ENCODE data around the gene TBC1D2B. TPM values are rescaled to one million over a fixed set of nuclear protein-coding genes. Genes with fewer than 3 reads are reported as not detected.

The TBC1D2B gene
- total and polyA plus RNA-seq, 2 donors (not counting 3 experiments of a cell fraction or from before 2014, with no cell fraction given) = 30.8 to 46.1 TPM

DNA sequence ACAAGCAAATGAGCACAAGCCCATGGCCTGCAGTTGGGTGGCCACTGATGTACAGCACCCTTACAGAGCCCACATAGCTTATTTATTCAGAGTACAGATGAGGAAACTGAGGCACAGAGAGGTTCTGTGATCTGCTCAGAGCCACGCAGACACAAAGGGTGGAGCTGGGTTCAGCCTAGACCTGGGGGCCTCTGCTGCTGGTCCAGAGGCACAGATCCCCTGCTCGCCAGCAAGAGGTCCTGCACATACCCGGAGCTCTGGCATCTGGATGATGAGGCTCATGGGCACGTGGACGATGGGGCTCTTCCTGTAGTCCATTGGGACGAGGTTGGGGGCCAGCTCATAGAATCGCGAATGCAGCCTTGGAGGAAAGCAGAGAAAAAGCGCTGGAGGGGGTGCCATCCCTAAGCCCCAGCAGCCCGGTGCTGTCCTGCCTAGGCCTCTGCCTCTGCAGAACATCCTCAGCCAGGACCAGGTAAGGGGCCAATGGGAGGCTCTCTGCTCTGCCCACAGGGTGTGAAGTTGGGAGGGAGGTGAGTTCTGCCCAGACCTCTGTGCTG, 33.5 kb upstream of the TBC1D2B start:
- TF ChIP-seq GATA2 (IDR thresholded peaks at IDR 0.05; ENCODE audit: insufficient read depth, insufficient read length, low read depth, low read length) (no peak), JUN (IDR thresholded peaks at IDR 0.05; ENCODE audit: borderline replicate concordance, insufficient read depth, insufficient read length, low read depth) (no peak), FOS (IDR thresholded peaks at IDR 0.05; ENCODE audit: borderline replicate concordance, insufficient read depth, low read length) (no peak), EZH2 (IDR thresholded peaks at IDR 0.05; ENCODE audit: borderline replicate concordance, low read depth, low read length, severe bottlenecking) (no peak), POLR2A (IDR thresholded peaks at IDR 0.05; ENCODE audit: low read depth, low read length) (no peak), MYC (IDR thresholded peaks at IDR 0.05; ENCODE audit: low read depth, low read length) (no peak), POLR2AphosphoS5 (IDR thresholded peaks at IDR 0.05; ENCODE audit: insufficient read depth, low read depth, low read length) (no peak)
- TF ChIP-seq, protein P1, sequence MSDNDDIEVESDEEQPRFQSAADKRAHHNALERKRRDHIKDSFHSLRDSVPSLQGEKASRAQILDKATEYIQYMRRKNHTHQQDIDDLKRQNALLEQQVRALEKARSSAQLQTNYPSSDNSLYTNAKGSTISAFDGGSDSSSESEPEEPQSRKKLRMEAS (IDR thresholded peaks at IDR 0.05; ENCODE audit: insufficient read depth, insufficient read length) = no peak
- TF ChIP-seq, protein P2, sequence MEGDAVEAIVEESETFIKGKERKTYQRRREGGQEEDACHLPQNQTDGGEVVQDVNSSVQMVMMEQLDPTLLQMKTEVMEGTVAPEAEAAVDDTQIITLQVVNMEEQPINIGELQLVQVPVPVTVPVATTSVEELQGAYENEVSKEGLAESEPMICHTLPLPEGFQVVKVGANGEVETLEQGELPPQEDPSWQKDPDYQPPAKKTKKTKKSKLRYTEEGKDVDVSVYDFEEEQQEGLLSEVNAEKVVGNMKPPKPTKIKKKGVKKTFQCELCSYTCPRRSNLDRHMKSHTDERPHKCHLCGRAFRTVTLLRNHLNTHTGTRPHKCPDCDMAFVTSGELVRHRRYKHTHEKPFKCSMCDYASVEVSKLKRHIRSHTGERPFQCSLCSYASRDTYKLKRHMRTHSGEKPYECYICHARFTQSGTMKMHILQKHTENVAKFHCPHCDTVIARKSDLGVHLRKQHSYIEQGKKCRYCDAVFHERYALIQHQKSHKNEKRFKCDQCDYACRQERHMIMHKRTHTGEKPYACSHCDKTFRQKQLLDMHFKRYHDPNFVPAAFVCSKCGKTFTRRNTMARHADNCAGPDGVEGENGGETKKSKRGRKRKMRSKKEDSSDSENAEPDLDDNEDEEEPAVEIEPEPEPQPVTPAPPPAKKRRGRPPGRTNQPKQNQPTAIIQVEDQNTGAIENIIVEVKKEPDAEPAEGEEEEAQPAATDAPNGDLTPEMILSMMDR (IDR thresholded peaks at IDR 0.05; ENCODE audit: extremely low read depth in 1 of 2, insufficient read depth in 1 of 2, low read depth in 1 of 2, low read length in 2 of 2) = no peak
- ChIA-PET CTCF (interaction anchor here (2.7 to 11.2 kb wide), 6 partner anchors 85 to 153 kb away, joined by 15 to 273 read pairs (median 173); no protein-coding TSS in a partner anchor), POLR2A (no interaction called here)
- Histone ChIP-seq H3K36me3 (ENCODE audit: control insufficient read depth in 2 of 2, extremely low read depth in 1 of 2, insufficient read depth in 2 of 2, low read length in 2 of 2) (no peaks in the 10 kb centered on the region), H3K4me2 (ENCODE audit: insufficient read depth, low read length) (no peak overlapping the region), H3K4me3 (replicated peaks in 1 of 3; ENCODE audit: insufficient read depth in 1 of 3, low read depth in 1 of 3, low read length in 3 of 3) (no peak overlapping the region), H3K27me3 (ENCODE audit: control insufficient read depth in 2 of 2, insufficient read depth in 2 of 2, low read length in 2 of 2) (no peaks in the 10 kb centered on the region), H3K27ac (ENCODE audit: insufficient read depth, low read depth, low read length) (no peak overlapping the region), H4K20me1 (replicated peaks; ENCODE audit: control insufficient read depth, extremely low read depth, insufficient read depth, low read length) (no peaks in the 10 kb centered on the region), H3K79me2 (ENCODE audit: control insufficient read depth, insufficient read depth, low read length) (no peaks in the 10 kb centered on the region), H2AFZ (ENCODE audit: low read depth, low read length) (no peak overlapping the region), H3K4me1 (ENCODE audit: control insufficient read depth, extremely low read depth, insufficient read depth, low read length) (peaks cover 4% of the 10 kb centered on the region), H3K9me3 (replicated peaks; ENCODE audit: control insufficient read depth, insufficient read depth, low read length) (no peaks in the 10 kb centered on the region), H3K9ac (replicated peaks; ENCODE audit: extremely low read depth, insufficient read depth, low read length) (no peak overlapping the region), H3K9me1 (replicated peaks; ENCODE audit: control insufficient read depth, extremely low read depth, insufficient read depth, low read length) (no peaks in the 10 kb centered on the region)
- intact Hi-C loops (cut with micrococcal nuclease) = no loop called here
- no peak for FAIRE-seq
- no peak for DNase-seq (ENCODE audit: low read depth, low spot score)
- dilution Hi-C loops (cut with MboI; ENCODE audit: extremely low pct_ligation_motif_present, low sequenced_read_pairs) = no loop called here
- BruUV-seq (replicated peaks) = no TSS peak

Measured in endothelial cell of umbilical vein (primary cell).